HG02798 (cell line): Measurements from ENCODE around the gene CNOT10.
"Not testable (repeated sequence)": the region's sequence is repeated elsewhere in the genome, so short reads cannot be mapped to it uniquely, and the experiment has no call there.

ENCODE experiments used
- ATAC-seq: cut with Tn5 transposase; IDR thresholded peaks from one replicate; pipeline ENCODE4 v1.9.1; 2021; ENCODE audit warnings: mild to moderate bottlenecking; ENCODE audit not compliant: unreplicated experiment, poor library complexity

The CNOT10 gene

GRCh38 chr3:32684800-32685542 is at the start of gene CNOT10:
TSS of gene CNOT10 (plus strand) at chr3:32685188. CDS start at chr3:32685461, 273 bp downstream.
- peak; percentile 99 for ATAC-seq

- no peak for ATAC-seq
Measured at GRCh38 chr3:32640939-32641338, 44.0 kb upstream of the CNOT10 start.

- ATAC-seq = no peak
Measured at GRCh38 chr3:32641356-32641755, 43.6 kb upstream of the CNOT10 start.

- ATAC-seq = no peak
Measured at GRCh38 chr3:32643354-32643753, 41.6 kb upstream of the CNOT10 start.

GRCh38 chr3:32643816-32644215 is 41.2 kb upstream of the CNOT10 start:
- ATAC-seq = no peak

GRCh38 chr3:32644380-32644779 is 40.6 kb upstream of the CNOT10 start:
- ATAC-seq = no peak

GRCh38 chr3:32646761-32647160 is 38.2 kb upstream of the CNOT10 start:
- ATAC-seq = no peak

- ATAC-seq = not testable (repeated sequence)
Measured at GRCh38 chr3:32652337-32653100, 32.5 kb upstream of the CNOT10 start.

- ATAC-seq = no peak
Measured at GRCh38 chr3:32655167-32655566, 29.8 kb upstream of the CNOT10 start.

GRCh38 chr3:32660634-32661033 is 24.4 kb upstream of the CNOT10 start:
- no peak for ATAC-seq

- ATAC-seq = no peak
Measured at GRCh38 chr3:32662647-32663046, 22.3 kb upstream of the CNOT10 start.

- ATAC-seq = peak; percentile 36
Measured at GRCh38 chr3:32664630-32665075, 20.3 kb upstream of the CNOT10 start.

GRCh38 chr3:32667072-32667582 is 17.9 kb upstream of the CNOT10 start:
- ATAC-seq = no peak

- not testable (repeated sequence) for ATAC-seq
Measured at GRCh38 chr3:32669226-32669625, 15.8 kb upstream of the CNOT10 start.

- ATAC-seq = not testable (repeated sequence)
Measured at GRCh38 chr3:32673730-32674129, 11.3 kb upstream of the CNOT10 start.

- no peak for ATAC-seq
Measured at GRCh38 chr3:32675164-32675563, 9.8 kb upstream of the CNOT10 start.

- no peak for ATAC-seq
Measured at GRCh38 chr3:32675650-32676049, 9.3 kb upstream of the CNOT10 start.

- ATAC-seq = no peak
Measured at GRCh38 chr3:32681811-32682210, 3.2 kb upstream of the CNOT10 start.

- no peak for ATAC-seq
Measured at GRCh38 chr3:32684029-32684799, 774 bp upstream of the CNOT10 start.

- ATAC-seq = no peak
Measured at GRCh38 chr3:32685543-32686185, 676 bp downstream of the CNOT10 start.
